Neural cell (in vitro differentiated cells): Measurements from ENCODE around the gene ATG2B. TPM values are rescaled to one million over a fixed set of nuclear protein-coding genes. Genes with fewer than 3 reads are reported as not detected.

ENCODE experiments used
- H2AFZ ChIP-seq: fragments of 200-600, 300-800 bp; sonication (generic), shearing (Covaris generic); 2 replicates; pipeline ENCODE4 v1.6.0; 2014; ENCODE audit warnings: low read depth, mild to moderate bottlenecking, antibody characterized with exemption, low read length, moderate library complexity
- H3F3A ChIP-seq: fragments of 200-600 bp; shearing (Covaris generic); 2 replicates; pipeline ENCODE4 v1.6.1; 2016; ENCODE audit warnings: mild to moderate bottlenecking, moderate library complexity, mixed read lengths, antibody characterized with exemption, low read length; ENCODE audit not compliant: insufficient read depth, poor library complexity, severe bottlenecking
- H3K27ac ChIP-seq: fragments of 200-600, 300-800 bp; sonication (generic), shearing (Covaris generic); 2 replicates; pipeline ENCODE4 v1.5.1; 2014; ENCODE audit warnings: mild to moderate bottlenecking, low read length, moderate library complexity
- H3K27me3 ChIP-seq: fragments of 300-800, 200-600 bp; sonication (generic), shearing (Covaris generic); 2 replicates; pipeline ENCODE4 v1.6.0; 2014; ENCODE audit warnings: mild to moderate bottlenecking, low read depth, low read length, moderate library complexity; ENCODE audit not compliant: insufficient read depth
- H3K36me3 ChIP-seq: fragments of 300-800, 200-600 bp; sonication (generic), shearing (Covaris generic); 2 replicates; pipeline ENCODE4 v1.5.1; 2014; ENCODE audit warnings: mild to moderate bottlenecking, antibody characterized with exemption, low read length, moderate library complexity; ENCODE audit not compliant: insufficient read depth
- H3K4me2 ChIP-seq: fragments of 300-800, 200-600 bp; sonication (generic), shearing (Covaris generic); 2 replicates; pipeline ENCODE4 v1.6.0; 2014; ENCODE audit warnings: mild to moderate bottlenecking, low read length
- H3K4me3 ChIP-seq: fragments of 300-800, 200-600 bp; sonication (generic), shearing (Covaris generic); 2 replicates; pipeline ENCODE4 v1.5.1; 2014; ENCODE audit warnings: mild to moderate bottlenecking, low read length, moderate library complexity
- H3K79me2 ChIP-seq: fragments of 200-600 bp; shearing (Covaris generic); replicated peaks from 2 replicates; pipeline ENCODE4 v1.6.0; 2014; ENCODE audit warnings: mild to moderate bottlenecking, low read length, moderate library complexity; ENCODE audit not compliant: insufficient read depth
- H3K9ac ChIP-seq: fragments of 300-800, 200-600 bp; sonication (generic), shearing (Covaris generic); 2 replicates; pipeline ENCODE4 v1.6.1; 2016; ENCODE audit warnings: mild to moderate bottlenecking, low read length, mixed read lengths
- H3K9me2 ChIP-seq: fragments of 200-600 bp; shearing (Covaris generic); 2 replicates; pipeline ENCODE4 v1.6.1; 2016; ENCODE audit warnings: mild to moderate bottlenecking, low read length, mixed read lengths; ENCODE audit not compliant: insufficient read depth
- H3K9me3 ChIP-seq: fragments of 200-600, 300-800 bp; sonication (generic), shearing (Covaris generic); 2 replicates; pipeline ENCODE4 v1.6.1; 2016; ENCODE audit warnings: mild to moderate bottlenecking, mixed run types, low read length, moderate library complexity, mixed read lengths
- H4K20me1 ChIP-seq: fragments of 200-600 bp; shearing (Covaris generic); 2 replicates; pipeline ENCODE4 v1.6.1; 2016; ENCODE audit warnings: mild to moderate bottlenecking, mixed run types; ENCODE audit not compliant: insufficient read depth
- CTCF ChIP-seq: fragments of 450-650 bp; IDR thresholded peaks from 2 replicates; pipeline ENCODE4 v1.5.1; 2014; ENCODE audit warnings: antibody characterized with exemption, mild to moderate bottlenecking, moderate library complexity; ENCODE audit not compliant: poor library complexity, severe bottlenecking
- EP300 ChIP-seq: fragments of 450-650 bp; conservative IDR thresholded peaks from 2 replicates; pipeline ENCODE4 v1.6.1; 2014; ENCODE audit warnings: antibody characterized with exemption, mild to moderate bottlenecking, moderate library complexity; ENCODE audit not compliant: poor library complexity, severe bottlenecking
- EZH2 ChIP-seq: fragments of 200-600, 300-800 bp; shearing (Covaris generic), sonication (generic); IDR thresholded peaks from 2 replicates; pipeline ENCODE4 v1.6.1; 2014; ENCODE audit warnings: antibody characterized with exemption, low read length, borderline replicate concordance, mild to moderate bottlenecking; ENCODE audit not compliant: insufficient read depth, poor library complexity, severe bottlenecking
- MXI1 ChIP-seq: fragments of 450-650 bp; conservative IDR thresholded peaks from 2 replicates; pipeline ENCODE4 v1.6.1; 2014; ENCODE audit warnings: antibody characterized with exemption, mild to moderate bottlenecking; ENCODE audit not compliant: poor library complexity, severe bottlenecking
- POLR2AphosphoS5 ChIP-seq: IDR thresholded peaks from 2 replicates; pipeline ENCODE4 v1.6.1; 2012
- RAD21 ChIP-seq: fragments of 450-650 bp; conservative IDR thresholded peaks from 2 replicates; pipeline ENCODE4 v1.6.1; 2014; ENCODE audit warnings: antibody characterized with exemption, mild to moderate bottlenecking, moderate library complexity
- SMC3 ChIP-seq: fragments of 450-650 bp; conservative IDR thresholded peaks from 2 replicates; pipeline ENCODE4 v1.6.1; 2014; ENCODE audit warnings: antibody characterized with exemption, mild to moderate bottlenecking, moderate library complexity; ENCODE audit not compliant: poor library complexity
- TAF1 ChIP-seq: IDR thresholded peaks from 2 replicates; pipeline ENCODE4 v1.6.1; 2012; ENCODE audit warnings: low read depth
- polyA plus RNA-seq: library from polyadenylated mRNA; depleted of rRNA; stranded (reverse); fragments of >200 nt; gene quantifications from 2 replicates; pipeline ENCODE4 v1.2.3, GENCODE V29; 2014
- TF ChIP-seq, protein P1 (sequence below): IDR thresholded peaks from 2 replicates; pipeline ENCODE4 v1.6.1; 2012; ENCODE audit warnings: borderline replicate concordance

Gene ATG2B
- polyA plus RNA-seq, 1 donor from 2014 or later, result 16.2 TPM

DNA sequence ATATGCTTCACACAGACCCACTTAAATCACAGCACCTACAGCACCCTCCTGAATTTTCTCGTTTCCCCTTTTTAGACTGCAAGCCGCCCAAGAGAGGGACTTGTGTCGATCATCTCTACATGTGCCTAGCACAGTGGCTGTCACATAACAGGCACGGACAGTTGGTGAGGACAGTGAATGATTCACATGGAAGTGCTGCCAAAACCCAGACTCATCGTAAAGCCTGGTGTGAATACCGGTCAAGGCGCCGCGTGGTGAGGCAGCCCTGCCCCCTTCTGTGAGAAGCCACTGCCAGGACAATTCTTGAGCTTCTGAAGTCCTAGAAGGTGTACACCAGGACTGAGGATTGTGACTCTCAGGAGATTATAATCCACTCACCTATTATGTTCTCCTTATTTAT is 44.3 kb downstream of the ATG2B start:
- no peaks in the 10 kb centered on the region for H3K27me3 ChIP-seq
- H3K9me2 ChIP-seq, result no peaks in the 10 kb centered on the region
- peaks cover 13% of the 10 kb centered on the region for H3K36me3 ChIP-seq
- no peaks in the 10 kb centered on the region for H3K9me3 ChIP-seq
- H2AFZ ChIP-seq, result no peak overlapping the region
- no peaks in the 10 kb centered on the region for H4K20me1 ChIP-seq
- TF ChIP-seq CTCF (no peak), SMC3 (no peak), MXI1 (no peak)
- H3K4me2 ChIP-seq, result no peak overlapping the region
- no peaks in the 10 kb centered on the region for H3K79me2 ChIP-seq
- no peaks in the 10 kb centered on the region for H3F3A ChIP-seq
- H3K4me3 ChIP-seq, result no peak overlapping the region
- H3K27ac ChIP-seq, result no peak overlapping the region
- H3K9ac ChIP-seq, result no peak overlapping the region

DNA sequence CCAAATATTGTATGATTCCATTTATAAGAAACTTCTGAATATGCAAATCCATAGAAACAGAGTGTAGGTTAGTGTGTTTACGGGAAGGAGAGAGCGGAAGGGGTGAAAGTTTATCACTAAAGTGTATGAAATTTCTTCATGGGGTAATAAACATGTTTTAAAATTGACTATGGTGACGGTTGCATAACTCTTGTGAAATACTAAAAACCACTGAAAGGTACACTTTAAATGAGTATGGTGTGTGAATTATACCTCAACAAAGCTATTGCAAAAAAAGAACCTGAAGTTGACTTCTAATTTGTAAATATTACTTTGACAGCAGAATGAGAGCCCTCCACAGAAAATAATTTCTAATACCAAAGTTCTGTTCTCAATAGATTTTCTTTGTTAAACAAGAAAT is 47.1 kb downstream of the ATG2B start:
- Histone ChIP-seq H3K36me3 (peaks cover 8% of the 10 kb centered on the region), H3K9me3 (no peaks in the 10 kb centered on the region), H3K9ac (no peak overlapping the region), H3K27me3 (no peaks in the 10 kb centered on the region), H3F3A (no peaks in the 10 kb centered on the region), H3K4me3 (no peak overlapping the region), H4K20me1 (no peaks in the 10 kb centered on the region), H3K27ac (no peak overlapping the region), H2AFZ (no peak overlapping the region), H3K9me2 (no peaks in the 10 kb centered on the region), H3K79me2 (no peaks in the 10 kb centered on the region), H3K4me2 (no peak overlapping the region)
- TF ChIP-seq RAD21 (no peak), CTCF (no peak), TAF1 (no peak), SMC3 (no peak), EP300 (no peak), POLR2AphosphoS5 (no peak), EZH2 (no peak), MXI1 (no peak)
- TF ChIP-seq, protein P1, sequence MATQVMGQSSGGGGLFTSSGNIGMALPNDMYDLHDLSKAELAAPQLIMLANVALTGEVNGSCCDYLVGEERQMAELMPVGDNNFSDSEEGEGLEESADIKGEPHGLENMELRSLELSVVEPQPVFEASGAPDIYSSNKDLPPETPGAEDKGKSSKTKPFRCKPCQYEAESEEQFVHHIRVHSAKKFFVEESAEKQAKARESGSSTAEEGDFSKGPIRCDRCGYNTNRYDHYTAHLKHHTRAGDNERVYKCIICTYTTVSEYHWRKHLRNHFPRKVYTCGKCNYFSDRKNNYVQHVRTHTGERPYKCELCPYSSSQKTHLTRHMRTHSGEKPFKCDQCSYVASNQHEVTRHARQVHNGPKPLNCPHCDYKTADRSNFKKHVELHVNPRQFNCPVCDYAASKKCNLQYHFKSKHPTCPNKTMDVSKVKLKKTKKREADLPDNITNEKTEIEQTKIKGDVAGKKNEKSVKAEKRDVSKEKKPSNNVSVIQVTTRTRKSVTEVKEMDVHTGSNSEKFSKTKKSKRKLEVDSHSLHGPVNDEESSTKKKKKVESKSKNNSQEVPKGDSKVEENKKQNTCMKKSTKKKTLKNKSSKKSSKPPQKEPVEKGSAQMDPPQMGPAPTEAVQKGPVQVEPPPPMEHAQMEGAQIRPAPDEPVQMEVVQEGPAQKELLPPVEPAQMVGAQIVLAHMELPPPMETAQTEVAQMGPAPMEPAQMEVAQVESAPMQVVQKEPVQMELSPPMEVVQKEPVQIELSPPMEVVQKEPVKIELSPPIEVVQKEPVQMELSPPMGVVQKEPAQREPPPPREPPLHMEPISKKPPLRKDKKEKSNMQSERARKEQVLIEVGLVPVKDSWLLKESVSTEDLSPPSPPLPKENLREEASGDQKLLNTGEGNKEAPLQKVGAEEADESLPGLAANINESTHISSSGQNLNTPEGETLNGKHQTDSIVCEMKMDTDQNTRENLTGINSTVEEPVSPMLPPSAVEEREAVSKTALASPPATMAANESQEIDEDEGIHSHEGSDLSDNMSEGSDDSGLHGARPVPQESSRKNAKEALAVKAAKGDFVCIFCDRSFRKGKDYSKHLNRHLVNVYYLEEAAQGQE, result no peak
